Aorta (tissue), 5 donors: Measurements from ENCODE around the gene RAB31. TPM values are rescaled to one million over a fixed set of nuclear protein-coding genes. Genes with fewer than 3 reads are reported as not detected.
A peak's percentile ranks its signal among the peaks of the same experiment; 100 is the strongest.

ENCODE experiments used
- ATAC-seq: fragments of 200-7000 bp; cut with Tn5 transposase; one replicate; pipeline ENCODE4 v1.9.1; 2022; ENCODE audit warnings: moderate library complexity; ENCODE audit not compliant: low FRiP score
- DNase-seq, 2 donors: peaks; one replicate each; pipeline ENCODE4 v3.0.0-alpha.2; 2020
- H3K27ac ChIP-seq, 2 donors: one replicate each; pipeline ENCODE4 v1.5.1; 2013; ENCODE audit warnings: low read length in 2 of 2, mild to moderate bottlenecking in 2 of 2, moderate library complexity in 2 of 2, control low read depth in 1 of 2, inconsistent platforms in 1 of 2, low read depth in 1 of 2
- H3K27me3 ChIP-seq, 2 donors: one replicate each; pipeline ENCODE4 v1.6.1; 2013; ENCODE audit warnings: control low read depth in 1 of 2, low read length in 1 of 2, mild to moderate bottlenecking in 1 of 2, moderate library complexity in 1 of 2; ENCODE audit not compliant: insufficient read depth in 2 of 2, control insufficient read depth in 1 of 2
- H3K36me3 ChIP-seq, 2 donors: one replicate each; pipeline ENCODE4 v1.6.1; 2013; ENCODE audit warnings: control low read depth in 1 of 2, low read length in 1 of 2, mild to moderate bottlenecking in 1 of 2; ENCODE audit not compliant: insufficient read depth in 2 of 2, control insufficient read depth in 1 of 2
- H3K4me1 ChIP-seq, 2 donors: one replicate each; pipeline ENCODE4 v1.6.1; 2013; ENCODE audit warnings: low read length in 2 of 2, control low read depth in 1 of 2, mild to moderate bottlenecking in 1 of 2, moderate library complexity in 1 of 2; ENCODE audit not compliant: insufficient read depth in 2 of 2, control insufficient read depth in 1 of 2
- H3K4me3 ChIP-seq, 2 donors: one replicate each; pipeline ENCODE4 v1.5.1; 2013; ENCODE audit warnings: low read length in 2 of 2, control low read depth in 1 of 2, mild to moderate bottlenecking in 1 of 2
- H3K9me3 ChIP-seq: one replicate; pipeline ENCODE4 v1.6.1; 2013; ENCODE audit warnings: mild to moderate bottlenecking, low read length; ENCODE audit not compliant: control insufficient read depth
- WGBS, 2 donors: extraction: QIAGEN DNeasy Blood & Tissue Kit; methylation state at CpG; one replicate each; pipeline ENCODE4 v1.1.7; 2013; 5-methylcytosine and 5-hydroxymethylcytosine counted together
- intact Hi-C, 2 donors: fragments of 100-400 bp; cut with DNase I; formaldehyde crosslinking; loops; one replicate each; pipeline versions ENCODE4 v1.14.2 to v1.15.0; 2022
- polyA plus RNA-seq, 2 donors: library from polyadenylated mRNA; stranded (reverse); fragments of 200-250 nt; gene quantifications; one replicate each; pipeline ENCODE4 v1.2.3, GENCODE V29; 2013
- total RNA-seq, 2 donors: library from RNA; stranded (reverse); fragmentation: NEBNext Ultra II Directional; extraction: Animal tissue kit (Norgen Biotek cat#: 25700); gene quantifications; one replicate each; pipeline ENCODE4 v1.2.1, GENCODE V29; 2021
- donor health status: healthy with polysubstance abuse.
- donor health status: Bipolar disorder and iron deficiency.
- donor health status: DM: no; HTN: no; CAD: no.
- donor health status: DM: no; HTN: no; CAD: no.
- donor health status: DM: yes; HTN: yes; CAD: no.

RAB31 gene
- total and polyA plus RNA-seq, 4 donors: 57.6 to 145 (median 90.8) TPM

- intact Hi-C loops: loop anchor here in 1 of 2 donors (5.0 kb wide), 1 partner anchor 115 kb away; no protein-coding TSS in a partner anchor
- Histone ChIP-seq H3K27ac (peak overlapping the region in 1 of 2 donors; percentile 55), H3K36me3 (no peaks in the 10 kb centered on the region), H3K9me3 (no peaks in the 10 kb centered on the region), H3K4me1 (peaks cover 2 to 7% of the 10 kb centered on the region in 2 donors), H3K4me3 (no peak overlapping the region), H3K27me3 (no peaks in the 10 kb centered on the region)
- DNase-seq: no peak
- WGBS, 2 donors: 92 to 94% methylated on average over 4 of the region's 4 CpGs
- ATAC-seq: no peak
These were observed 94.3 kb downstream of the RAB31 start for GRCh38 chr18:9802175-9803062.

- Histone ChIP-seq H3K36me3 (no peaks in the 10 kb centered on the region), H3K9me3 (no peaks in the 10 kb centered on the region), H3K27ac (peak overlapping the region in 1 of 2 donors; percentile 80), H3K27me3 (no peaks in the 10 kb centered on the region), H3K4me3 (no peak overlapping the region), H3K4me1 (peaks cover 2 to 7% of the 10 kb centered on the region in 2 donors)
- 25 to 28% methylated on average over 6 of the region's 6 CpGs for WGBS, 2 donors
- intact Hi-C loops: loop anchor here in 1 of 2 donors (5.0 kb wide), 1 partner anchor 114 kb away; no protein-coding TSS in a partner anchor
- peak; percentile 11 for ATAC-seq
- no peak for DNase-seq
These were observed 95.1 kb downstream of the RAB31 start for GRCh38 chr18:9803063-9803697.

GRCh38 chr18:9803698-9804516, 95.8 kb downstream of the RAB31 start:
- no peaks in the 10 kb centered on the region for H3K9me3 ChIP-seq
- H3K36me3 ChIP-seq: no peaks in the 10 kb centered on the region
- H3K27me3 ChIP-seq: no peaks in the 10 kb centered on the region
- peaks cover 3 to 8% of the 10 kb centered on the region in 2 donors for H3K4me1 ChIP-seq
- peak in 1 of 2 donors; percentile 64 for DNase-seq
- WGBS, 2 donors: 38 to 41% methylated on average over 19 of the region's 19 CpGs
- H3K27ac ChIP-seq: peak overlapping the region in 1 of 2 donors; percentile 80
- no peak overlapping the region for H3K4me3 ChIP-seq
- ATAC-seq: no peak
- intact Hi-C loops: loop anchor here in 1 of 2 donors (5.0 kb wide), 1 partner anchor 113 kb away; no protein-coding TSS in a partner anchor

- ATAC-seq: no peak
- no peaks in the 10 kb centered on the region for H3K27me3 ChIP-seq
- intact Hi-C loops: loop anchor here in 1 of 2 donors (5.0 kb wide), 1 partner anchor 113 kb away; no protein-coding TSS in a partner anchor
- H3K9me3 ChIP-seq: no peaks in the 10 kb centered on the region
- DNase-seq: no peak
- H3K36me3 ChIP-seq: no peaks in the 10 kb centered on the region
- H3K27ac ChIP-seq: peak overlapping the region in 1 of 2 donors; percentile 80
- H3K4me3 ChIP-seq: no peak overlapping the region
- peaks cover 3 to 14% of the 10 kb centered on the region in 2 donors for H3K4me1 ChIP-seq
- 28 to 41% methylated on average over 5 of the region's 5 CpGs for WGBS, 2 donors
These were observed 96.5 kb downstream of the RAB31 start for GRCh38 chr18:9804517-9805104.

GRCh38 chr18:9806905-9807304, 98.8 kb downstream of the RAB31 start:
- H3K9me3 ChIP-seq: no peaks in the 10 kb centered on the region
- H3K36me3 ChIP-seq: no peaks in the 10 kb centered on the region
- no peak for ATAC-seq
- peaks cover 5 to 14% of the 10 kb centered on the region in 2 donors for H3K4me1 ChIP-seq
- intact Hi-C loops: no loop called here
- H3K4me3 ChIP-seq: no peak overlapping the region
- DNase-seq: no peak
- no peaks in the 10 kb centered on the region for H3K27me3 ChIP-seq
- peak overlapping the region in 1 of 2 donors; percentile 67 for H3K27ac ChIP-seq
- 95 to 96% methylated on average over 9 of the region's 9 CpGs for WGBS, 2 donors

GRCh38 chr18:9808295-9809241, 100.5 kb downstream of the RAB31 start:
- H3K27me3 ChIP-seq: no peaks in the 10 kb centered on the region
- no peaks in the 10 kb centered on the region for H3K36me3 ChIP-seq
- DNase-seq (no peak), ATAC-seq (peak; percentile 55)
- H3K4me1 ChIP-seq: peaks cover 3 to 7% of the 10 kb centered on the region in 2 donors
- no peaks in the 10 kb centered on the region for H3K9me3 ChIP-seq
- intact Hi-C loops: no loop called here
- 12 to 18% methylated on average over 21 of the region's 21 CpGs for WGBS, 2 donors
- no peak overlapping the region for H3K4me3 ChIP-seq
- H3K27ac ChIP-seq: peak overlapping the region; percentile 9 to 98

- 83 to 84% methylated on average over 6 of the region's 6 CpGs for WGBS, 2 donors
- DNase-seq: no peak
- Histone ChIP-seq H3K4me1 (peaks cover 3 to 7% of the 10 kb centered on the region in 2 donors), H3K4me3 (no peak overlapping the region), H3K27ac (peak overlapping the region; percentile 46 to 56), H3K9me3 (no peaks in the 10 kb centered on the region), H3K27me3 (no peaks in the 10 kb centered on the region), H3K36me3 (no peaks in the 10 kb centered on the region)
- ATAC-seq: no peak
- intact Hi-C loops: no loop called here
These were observed 101.6 kb downstream of the RAB31 start for GRCh38 chr18:9809697-9810096.
